Suprapubic skin (tissue), 4 donors: ENCODE measurements around the gene CD8A.

Source experiments
- POLR2A ChIP-seq, 2 donors: fragments of 450-650 bp; IDR thresholded peaks; one replicate each; pipeline ENCODE4 v1.6.1; 2017; ENCODE audit warnings: antibody characterized with exemption in 2 of 2, mild to moderate bottlenecking in 2 of 2, moderate library complexity in 2 of 2
- POLR2AphosphoS5 ChIP-seq, 3 donors: sonication (generic); formaldehyde crosslinking; IDR thresholded peaks; one replicate each; pipeline ENCODE4 v1.6.1; 2017; ENCODE audit warnings: antibody characterized with exemption in 3 of 3
- TF ChIP-seq, protein P1 (sequence below), 2 donors: fragments of 200-600 bp in 1 of 2; fragments of 450-650 bp in 1 of 2; sonication (generic) in 1 of 2; IDR thresholded peaks; one replicate each; pipeline ENCODE4 v1.5.1; 2016 to 2019; ENCODE audit warnings: antibody characterized with exemption in 2 of 2, mild to moderate bottlenecking in 1 of 2, moderate library complexity in 1 of 2

- TF ChIP-seq, protein P1, sequence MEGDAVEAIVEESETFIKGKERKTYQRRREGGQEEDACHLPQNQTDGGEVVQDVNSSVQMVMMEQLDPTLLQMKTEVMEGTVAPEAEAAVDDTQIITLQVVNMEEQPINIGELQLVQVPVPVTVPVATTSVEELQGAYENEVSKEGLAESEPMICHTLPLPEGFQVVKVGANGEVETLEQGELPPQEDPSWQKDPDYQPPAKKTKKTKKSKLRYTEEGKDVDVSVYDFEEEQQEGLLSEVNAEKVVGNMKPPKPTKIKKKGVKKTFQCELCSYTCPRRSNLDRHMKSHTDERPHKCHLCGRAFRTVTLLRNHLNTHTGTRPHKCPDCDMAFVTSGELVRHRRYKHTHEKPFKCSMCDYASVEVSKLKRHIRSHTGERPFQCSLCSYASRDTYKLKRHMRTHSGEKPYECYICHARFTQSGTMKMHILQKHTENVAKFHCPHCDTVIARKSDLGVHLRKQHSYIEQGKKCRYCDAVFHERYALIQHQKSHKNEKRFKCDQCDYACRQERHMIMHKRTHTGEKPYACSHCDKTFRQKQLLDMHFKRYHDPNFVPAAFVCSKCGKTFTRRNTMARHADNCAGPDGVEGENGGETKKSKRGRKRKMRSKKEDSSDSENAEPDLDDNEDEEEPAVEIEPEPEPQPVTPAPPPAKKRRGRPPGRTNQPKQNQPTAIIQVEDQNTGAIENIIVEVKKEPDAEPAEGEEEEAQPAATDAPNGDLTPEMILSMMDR (IDR thresholded peaks at IDR 0.05), result no peak
- no peak for TF ChIP-seq POLR2A (IDR thresholded peaks at IDR 0.05)
- TF ChIP-seq POLR2AphosphoS5 (IDR thresholded peaks at IDR 0.05), result no peak
Observed at GRCh38 chr2:86818957-86819356, 28.2 kb upstream of the CD8A start.
